ENCODE data around the gene TMEM179B. TPM values are rescaled to one million over a fixed set of nuclear protein-coding genes. Genes with fewer than 3 reads are reported as not detected.

TMEM179B gene
- total and polyA plus RNA-seq, 2 of the 13 experiments (the other 11 are each of a cell fraction or from before 2014, with no cell fraction given), result 24.8 to 25.7 TPM

GRCh38 chr11:62791501-62792201 lies 4.4 kb downstream of the TMEM179B start, which contains the start of gene TMEM223 (continued):
- TF ChIP-seq NFAT5 (CRISPR knock-in tag; IDR thresholded peaks at IDR 0.05), result no peak
- no peak for TF ChIP-seq ZNF362 (CRISPR knock-in tag; IDR thresholded peaks at IDR 0.05; ENCODE audit: borderline replicate concordance)
- peak; percentile 51; the same call in 1 of the 2 replicates for TF ChIP-seq ZNF331 (CRISPR knock-in tag; IDR thresholded peaks at IDR 0.05)
- TF ChIP-seq ZBTB33 (CRISPR knock-in tag; IDR thresholded peaks at IDR 0.05), result no peak
- TF ChIP-seq ZNF512 (CRISPR knock-in tag; IDR thresholded peaks at IDR 0.05), result no peak
- TF ChIP-seq ZFP62 (CRISPR knock-in tag; IDR thresholded peaks at IDR 0.05), result no peak
- no peak for TF ChIP-seq ZBTB43 (CRISPR knock-in tag; conservative IDR thresholded peaks at IDR 0.05)
- 0 out of 2 replicates have a peak, but pooled peaks have one; percentile 59 for TF ChIP-seq ZNF205 (CRISPR knock-in tag; IDR thresholded peaks at IDR 0.05)
- TF ChIP-seq NONO (IDR thresholded peaks at IDR 0.05), result no peak
- peak; percentile 83 for TF ChIP-seq NONO (CRISPR knock-in tag; conservative IDR thresholded peaks at IDR 0.05)
- TF ChIP-seq ZNF839 (CRISPR knock-in tag; IDR thresholded peaks at IDR 0.05; ENCODE audit: borderline replicate concordance), result no peak
- TF ChIP-seq SCMH1 (CRISPR knock-in tag; IDR thresholded peaks at IDR 0.05; ENCODE audit: borderline replicate concordance), result no peak
